SK-N-SH (cell line): ENCODE data around the gene ZNF605. TPM values are rescaled to one million over a fixed set of nuclear protein-coding genes. Genes with fewer than 3 reads are reported as not detected.
A peak's percentile ranks its signal among the peaks of the same experiment; 100 is the strongest.
"Not testable (repeated sequence)": the region's sequence is repeated elsewhere in the genome, so short reads cannot be mapped to it uniquely, and the experiment has no call there.

ENCODE experiments used
- CTCF ChIA-PET: fragments of 300-600, 350-600 bp; formaldehyde crosslinking; extraction: SDS; loops from one replicate; lab custom pipeline; 2021; lab: Yijun Ruan, JAX
- POLR2A ChIA-PET: fragments of 350-600 bp; sonication (Branson Sonifier 250); formaldehyde crosslinking; extraction: SDS; loops from one replicate; lab custom pipeline; 2020; ENCODE audit warnings: antibody characterized with exemption, inconsistent platforms; lab: Yijun Ruan, JAX
- DNase-seq: peaks from one replicate; pipeline ENCODE4 v3.0.0; 2012
- H2AFZ ChIP-seq: fragments of 200-600 bp; sonication (generic); 2 replicates; pipeline ENCODE4 v1.8.1; 2016; ENCODE audit warnings: antibody characterized with exemption, mild to moderate bottlenecking, low read depth
- H3F3A ChIP-seq: fragments of 200-600 bp; sonication (generic); replicated peaks from 2 replicates; pipeline ENCODE3; 2016; ENCODE audit warnings: antibody characterized with exemption, mild to moderate bottlenecking; ENCODE audit not compliant: insufficient read depth
- H3K27ac ChIP-seq, 2 experiments: fragments of 200-500 bp in 1 of 2; fragments of 200-600 bp in 1 of 2; sonication (Bioruptor generic) in 1 of 2; sonication (generic), shearing (Covaris generic) in 1 of 2; 2 replicates each; pipeline versions ENCODE4 v1.5.1 to v1.6.1; 2014 to 2016; ENCODE audit warnings: low read depth in 2 of 2, inconsistent platforms in 1 of 2, low read length in 1 of 2, mild to moderate bottlenecking in 1 of 2, mixed read lengths in 1 of 2
- H3K27me3 ChIP-seq: fragments of 200-600 bp; sonication (generic), shearing (Covaris generic); 2 replicates; pipeline ENCODE4 v1.6.1; 2016; ENCODE audit warnings: mixed run types; ENCODE audit not compliant: insufficient read depth
- H3K36me3 ChIP-seq, 2 experiments: fragments of 200-500 bp in 1 of 2; fragments of 200-600 bp in 1 of 2; sonication (Bioruptor generic) in 1 of 2; sonication (generic) in 1 of 2; replicated peaks in 1 of 2; 2 replicates each; pipeline versions ENCODE3 to v1.5.1; 2014 to 2016; ENCODE audit warnings: low read length in 1 of 2, mild to moderate bottlenecking in 1 of 2; ENCODE audit not compliant: insufficient read depth in 2 of 2, control insufficient read depth in 1 of 2
- H3K4me1 ChIP-seq, 2 experiments: fragments of 200-500 bp in 1 of 2; fragments of 200-600 bp in 1 of 2; sonication (Bioruptor generic) in 1 of 2; sonication (generic), shearing (Covaris generic) in 1 of 2; 2 replicates each; pipeline versions ENCODE4 v1.5.1 to v1.6.1; 2014 to 2016; ENCODE audit warnings: low read depth in 1 of 2, low read length in 1 of 2, mixed run types in 1 of 2; ENCODE audit not compliant: insufficient read depth in 2 of 2, control insufficient read depth in 1 of 2
- H3K4me2 ChIP-seq: fragments of 200-600 bp; sonication (generic), shearing (Covaris generic); 2 replicates; pipeline ENCODE4 v1.6.1; 2017; ENCODE audit warnings: mixed run types
- H3K4me3 ChIP-seq, 2 experiments: fragments of 200-500 bp in 1 of 2; fragments of 200-600 bp in 1 of 2; sonication (Bioruptor generic) in 1 of 2; sonication (generic), shearing (Covaris generic) in 1 of 2; 2 replicates each; pipeline versions ENCODE4 v1.5.1 to v1.8.1; 2014 to 2016; ENCODE audit warnings: low read depth in 2 of 2, inconsistent platforms in 1 of 2, low read length in 1 of 2, mild to moderate bottlenecking in 1 of 2, mixed read lengths in 1 of 2, moderate library complexity in 1 of 2
- H3K79me2 ChIP-seq: fragments of 200-600 bp; sonication (generic); 2 replicates; pipeline ENCODE4 v1.8.1; 2017; ENCODE audit warnings: mild to moderate bottlenecking; ENCODE audit not compliant: insufficient read depth
- H3K9ac ChIP-seq: fragments of 200-600 bp; sonication (generic); 2 replicates; pipeline ENCODE4 v1.6.1; 2017; ENCODE audit warnings: mixed run types
- H3K9me2 ChIP-seq: fragments of 200-600 bp; sonication (generic); 2 replicates; pipeline ENCODE4 v1.6.1; 2017; ENCODE audit warnings: mixed run types
- H3K9me3 ChIP-seq: fragments of 200-600 bp; sonication (generic); 2 replicates; pipeline ENCODE4 v1.6.1; 2017; ENCODE audit warnings: mixed run types, mild to moderate bottlenecking, moderate library complexity
- H4K20me1 ChIP-seq: fragments of 200-600 bp; sonication (generic); 2 replicates; pipeline ENCODE4 v1.6.1; 2017; ENCODE audit warnings: mild to moderate bottlenecking, mixed run types; ENCODE audit not compliant: insufficient read depth
- CHD2 ChIP-seq: fragments of 150-350 bp; IDR thresholded peaks from 2 replicates; pipeline ENCODE4 v1.6.1; 2018; ENCODE audit warnings: low read length; ENCODE audit not compliant: partially characterized antibody
- CTCF ChIP-seq: fragments of 200-600 bp; sonication (generic); IDR thresholded peaks from 2 replicates; pipeline ENCODE4 v1.6.1; 2017; ENCODE audit warnings: antibody characterized with exemption, mild to moderate bottlenecking, moderate library complexity
- EP300 ChIP-seq, 2 experiments: IDR thresholded peaks; 2 replicates each; pipeline versions ENCODE4 v1.4.0 to v1.6.1; 2012; ENCODE audit warnings: borderline replicate concordance in 1 of 2, low read depth in 1 of 2, low read length in 1 of 2
- FOXJ3 ChIP-seq: sonication (generic); formaldehyde crosslinking; IDR thresholded peaks from 2 replicates; pipeline ENCODE4 v1.5.1; 2020; ENCODE audit warnings: mild to moderate bottlenecking, missing genetic modification reagents
- IRF3 ChIP-seq: fragments of 150-350 bp; IDR thresholded peaks from 2 replicates; pipeline ENCODE4 v1.6.1; 2016; ENCODE audit warnings: mild to moderate bottlenecking, low read depth, low read length
- JUND ChIP-seq: IDR thresholded peaks from 2 replicates; pipeline ENCODE4 v1.4.0; 2012
- MAX ChIP-seq: IDR thresholded peaks from 2 replicates; pipeline ENCODE4 v1.4.0; 2012; ENCODE audit warnings: low read depth
- NFIC ChIP-seq: IDR thresholded peaks from 2 replicates; pipeline ENCODE4 v1.4.0; 2012; ENCODE audit warnings: borderline replicate concordance
- PBX3 ChIP-seq: IDR thresholded peaks from 2 replicates; pipeline ENCODE4; 2012
- RAD21 ChIP-seq: IDR thresholded peaks from 2 replicates; pipeline ENCODE4 v1.6.1; 2012; ENCODE audit warnings: mild to moderate bottlenecking, low read length
- RFX5 ChIP-seq: IDR thresholded peaks from 2 replicates; pipeline ENCODE4 v1.6.1; 2012; ENCODE audit warnings: mild to moderate bottlenecking, improper control_type of control experiment, low read length
- RXRA ChIP-seq: IDR thresholded peaks from 2 replicates; pipeline ENCODE4 v1.4.0; 2012; ENCODE audit warnings: low read depth, mild to moderate bottlenecking, borderline replicate concordance
- TAF1 ChIP-seq: IDR thresholded peaks from 2 replicates; pipeline ENCODE4 v1.6.1; 2012; ENCODE audit warnings: low read depth, mild to moderate bottlenecking, low read length, moderate library complexity, borderline replicate concordance
- TCF12 ChIP-seq: IDR thresholded peaks from 2 replicates; pipeline ENCODE4 v1.4.0; 2012
- ZBTB33 ChIP-seq: IDR thresholded peaks from 2 replicates; pipeline ENCODE4 v1.4.0; 2012; ENCODE audit warnings: low read depth, borderline replicate concordance
- WGBS: methylation state at CpG from one replicate; pipeline ENCODE4 v1.1.6; 2017; ENCODE audit warnings: low lambda C conversion rate; 5-methylcytosine and 5-hydroxymethylcytosine counted together
- polyA plus RNA-seq, 3 experiments: library from polyadenylated mRNA; depleted of rRNA; stranded (reverse); fragments of >200 nt; gene quantifications; 2 replicates each; pipeline ENCODE4 v1.2.3, GENCODE V29; 2012

Gene ZNF605
- polyA plus RNA-seq, 1 of the 3 experiments (the other 2 are of a cell fraction): 4.0 TPM

- TF ChIP-seq IRF3 (no peak), RXRA (no peak), EP300 (IDR thresholded peaks at IDR 0.05; ENCODE audit: borderline replicate concordance in 1 of 2, low read depth in 1 of 2, low read length in 1 of 2) (peak in 1 of 2 experiments; percentile 13; a peak in 1 of 4 replicates), TCF12 (peak; percentile 43; the same call in 1 of the 2 replicates), JUND (no peak), RFX5 (no peak), FOXJ3 (CRISPR knock-in tag) (0 out of 2 replicates have a peak, but pooled peaks have one; percentile 20), RAD21 (no peak), CHD2 (peak; percentile 93), PBX3 (no peak), NFIC (no peak), TAF1 (peak; percentile 75)
These were observed 30.1 kb upstream of the ZNF605 start, which contains the start of gene ZNF26 (continued) for GRCh38 chr12:132986001-132986884.

- DNase-seq, H3K27me3 ChIP-seq, POLR2A ChIA-PET, H3K27ac ChIP-seq, H2AFZ ChIP-seq, H3K4me3 ChIP-seq, H3K9me3 ChIP-seq, H3K4me2 ChIP-seq, H3K9me2 ChIP-seq, H4K20me1 ChIP-seq, H3K79me2 ChIP-seq, H3K36me3 ChIP-seq, H3K4me1 ChIP-seq, H3K9ac ChIP-seq, H3F3A ChIP-seq, CTCF ChIA-PET: not testable (repeated sequence)
- 64% methylated on average over 12 of the region's 13 CpGs for WGBS
These were observed 20.8 kb upstream of the ZNF605 start for GRCh38 chr12:132976870-132977269.

GRCh38 chr12:132972374-132972773 lies 16.3 kb upstream of the ZNF605 start:
- Histone ChIP-seq H3K4me3 (no peak overlapping the region), H3K27me3 (no peaks in the 10 kb centered on the region), H2AFZ (no peak overlapping the region), H4K20me1 (no peaks in the 10 kb centered on the region), H3K4me1 (no peaks in the 10 kb centered on the region), H3K9me2 (no peaks in the 10 kb centered on the region), H3K36me3 (no peaks in the 10 kb centered on the region), H3K9me3 (0 out of 2 replicates have a peak, but pooled peaks cover 4% of the 10 kb centered on the region)
- 22% methylated on average over 1 of the region's 1 CpG for WGBS
- POLR2A ChIA-PET: no interaction called here
- CTCF ChIA-PET: no interaction called here
- no peak for DNase-seq
- TF ChIP-seq CTCF (no peak), MAX (no peak), RAD21 (no peak), ZBTB33 (no peak)
- TF ChIP-seq, all 33 proteins: peak for 0
- Histone ChIP-seq H3K79me2 (no peaks in the 10 kb centered on the region), H3F3A (no peaks in the 10 kb centered on the region), H3K4me2 (no peak overlapping the region), H3K9ac (no peak overlapping the region), H3K27ac (no peak overlapping the region)
